NCI-H1694 (cell line): ENCODE results near the gene SUSD1.
"Not testable (repeated sequence)": the region's sequence is repeated elsewhere in the genome, so short reads cannot be mapped to it uniquely, and the experiment has no call there.

ENCODE experiments used
- DNase-seq: peaks from one replicate; lab custom pipeline; 2025; lab: John Stamatoyannopoulos, UW

SUSD1 gene

DNA sequence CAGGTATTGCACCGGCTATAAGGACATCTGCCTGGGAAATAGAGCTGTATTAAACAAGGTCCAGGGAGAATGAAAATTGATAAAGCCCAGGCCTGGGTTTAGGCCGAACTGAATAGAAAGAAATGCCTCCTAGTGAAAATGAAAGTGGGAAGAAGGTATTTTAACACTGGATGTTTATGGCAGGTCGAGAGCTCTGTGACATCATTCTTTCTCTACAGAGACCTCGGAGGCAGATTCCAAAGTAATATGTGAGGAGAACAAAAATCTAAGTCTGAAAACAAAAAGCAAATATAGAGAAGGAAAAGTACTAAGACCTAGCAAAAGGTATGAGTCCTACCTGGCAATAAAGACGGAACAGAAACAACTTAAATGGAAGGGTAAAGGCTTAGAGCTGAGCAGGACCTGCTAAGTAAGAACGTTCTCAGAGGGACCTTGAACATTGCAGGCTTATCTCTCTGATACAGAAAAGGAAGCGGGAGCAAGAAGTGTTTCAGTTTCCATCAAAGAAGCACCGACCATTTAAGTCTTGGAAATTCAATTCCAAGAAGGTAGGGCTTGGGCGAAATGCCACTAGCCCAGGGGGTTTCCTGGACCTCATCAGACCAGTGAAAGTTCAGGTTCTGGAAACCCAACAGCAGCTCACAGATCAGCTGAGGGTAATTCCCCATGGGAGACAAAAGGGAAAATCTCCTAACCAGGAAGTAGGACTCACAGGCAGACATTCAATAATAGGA lies 80.0 kb downstream of the SUSD1 start:
- no peak for DNase-seq

DNA sequence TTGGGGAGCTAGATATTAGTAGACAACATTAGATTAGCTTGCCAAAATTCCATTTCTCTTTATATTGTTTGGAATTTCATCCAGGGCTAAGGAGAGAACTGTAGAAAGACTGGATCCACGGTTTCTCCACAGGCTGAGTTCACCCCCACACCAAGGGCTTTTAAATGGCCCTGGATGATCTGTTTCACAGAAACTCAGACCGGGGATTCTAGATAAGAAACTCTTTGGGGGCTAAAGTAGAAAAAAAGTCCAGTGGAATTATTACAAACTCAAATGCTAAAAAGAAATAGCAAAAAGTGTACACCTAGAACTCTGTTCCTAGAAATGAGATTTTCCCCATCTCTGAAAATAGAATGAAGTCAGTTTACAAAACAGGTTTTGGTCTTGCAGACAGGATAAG lies 80.9 kb downstream of the SUSD1 start:
- no peak for DNase-seq

GRCh38 chr9:112093870-112094216 lies 81.3 kb downstream of the SUSD1 start:
- no peak for DNase-seq

- DNase-seq: no peak
Observed at GRCh38 chr9:112093147-112093869, 81.8 kb downstream of the SUSD1 start.

DNA sequence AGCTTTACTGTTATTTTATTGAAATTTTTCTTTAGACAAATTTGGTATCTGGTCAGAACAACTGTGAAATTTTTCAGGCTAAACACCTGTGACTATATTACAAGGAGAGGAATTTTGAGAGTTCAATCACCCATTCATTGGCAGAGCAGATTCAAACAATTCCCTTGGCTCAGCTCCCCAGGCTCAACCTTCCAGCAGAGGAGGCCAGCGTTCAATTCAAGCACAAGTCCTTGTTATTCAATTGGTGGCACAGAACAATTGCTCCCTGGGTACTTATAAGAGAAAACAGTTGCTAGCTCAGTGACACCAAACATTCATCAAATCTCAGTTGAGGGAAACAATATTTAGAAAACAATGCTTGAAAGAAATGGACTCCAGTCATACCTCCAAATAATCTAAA lies 83.3 kb downstream of the SUSD1 start:
- peak; percentile 33 for DNase-seq

DNA sequence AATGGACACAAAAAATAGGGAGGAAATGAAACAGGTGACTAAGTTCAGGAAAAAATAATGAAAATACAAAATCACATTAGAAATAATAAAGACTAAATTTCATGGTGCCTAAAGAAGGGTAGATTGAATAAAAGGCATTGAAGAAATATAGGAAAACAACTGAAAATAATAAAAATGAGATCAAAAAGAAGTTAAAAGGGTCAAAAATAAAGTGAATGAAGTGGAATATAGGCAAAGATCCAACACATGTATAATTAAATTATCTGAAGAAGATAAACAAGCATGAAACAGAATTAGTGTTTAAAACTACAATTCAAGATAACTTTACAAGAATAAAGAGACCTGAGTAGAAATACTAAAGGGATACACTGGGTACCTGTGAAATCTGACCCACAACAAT lies 87.6 kb downstream of the SUSD1 start:
- DNase-seq: no peak

DNA sequence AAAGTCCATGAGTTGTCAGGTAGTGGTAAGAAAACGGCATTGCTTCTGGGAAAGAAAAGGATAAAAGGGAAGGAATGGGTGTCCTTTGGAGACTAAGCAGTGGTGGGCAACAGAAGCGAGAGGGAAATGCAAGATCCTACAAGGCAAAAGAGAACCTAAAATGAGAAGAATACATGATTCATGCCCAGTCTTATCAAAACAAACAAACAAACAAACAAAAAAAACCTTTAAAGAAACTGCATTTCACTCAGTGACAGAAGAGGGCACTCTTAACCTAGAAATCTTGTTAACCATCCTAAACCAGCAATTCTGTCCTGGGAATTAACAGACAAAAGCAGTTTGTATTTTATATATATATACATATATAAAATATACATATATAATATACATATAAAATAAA lies 88.5 kb downstream of the SUSD1 start:
- no peak for DNase-seq

GRCh38 chr9:112084907-112085306 lies 90.2 kb downstream of the SUSD1 start:
- DNase-seq: no peak

DNA sequence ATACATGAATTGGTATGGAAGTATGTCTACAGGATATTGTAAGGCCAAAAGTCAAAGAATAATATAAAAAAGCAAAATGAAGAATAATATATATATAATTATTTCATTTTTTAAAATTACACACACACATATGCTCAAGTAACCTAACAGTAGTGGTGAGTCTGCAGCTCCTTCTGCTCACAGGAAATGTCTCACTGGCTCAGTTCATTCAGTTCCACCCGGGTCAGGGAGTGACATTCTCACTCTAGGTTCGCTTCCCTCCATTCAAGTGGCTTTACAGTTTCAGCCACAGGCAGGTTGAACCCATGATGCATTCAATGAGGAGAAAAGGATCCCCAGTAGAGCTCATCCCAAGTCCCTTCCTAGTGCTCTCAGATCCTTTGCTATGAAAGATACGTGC lies 90.8 kb downstream of the SUSD1 start:
- DNase-seq: no peak

- DNase-seq: no peak
Observed at GRCh38 chr9:112081918-112082729, 93.0 kb downstream of the SUSD1 start.

DNA sequence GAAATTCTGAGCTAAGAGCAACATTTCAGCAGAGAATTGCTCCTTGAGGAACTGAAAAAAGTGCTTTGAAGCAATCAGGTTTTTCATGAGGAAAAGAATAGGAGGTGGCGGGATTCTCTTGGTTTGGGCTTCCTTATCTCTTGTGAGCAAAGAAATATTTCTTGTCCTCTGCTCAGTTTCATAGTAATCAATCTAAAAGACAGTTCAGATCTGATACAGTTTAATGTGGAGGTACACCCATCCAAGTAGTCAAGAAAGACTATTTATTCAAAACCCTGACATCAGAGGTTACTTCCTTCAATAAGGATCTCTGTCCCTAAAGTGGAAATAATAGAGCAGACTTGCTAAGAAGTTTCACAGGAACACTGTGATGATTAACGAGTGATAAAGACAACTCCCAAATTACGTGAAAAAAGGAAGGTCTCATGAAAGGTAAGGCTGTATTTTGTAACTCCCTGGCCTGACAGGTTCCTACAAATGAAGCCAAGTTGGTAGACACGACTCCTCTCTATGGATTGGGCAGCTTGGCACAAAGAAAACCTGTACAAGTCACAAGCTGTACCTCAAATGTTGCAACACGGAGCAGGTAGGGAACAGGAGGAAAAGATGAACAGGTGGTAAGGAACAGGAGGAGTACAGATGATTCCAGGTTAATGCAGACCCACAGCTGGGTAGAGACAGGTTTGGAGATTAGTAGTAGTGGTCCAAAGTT lies 94.1 kb downstream of the SUSD1 start:
- no peak for DNase-seq

DNA sequence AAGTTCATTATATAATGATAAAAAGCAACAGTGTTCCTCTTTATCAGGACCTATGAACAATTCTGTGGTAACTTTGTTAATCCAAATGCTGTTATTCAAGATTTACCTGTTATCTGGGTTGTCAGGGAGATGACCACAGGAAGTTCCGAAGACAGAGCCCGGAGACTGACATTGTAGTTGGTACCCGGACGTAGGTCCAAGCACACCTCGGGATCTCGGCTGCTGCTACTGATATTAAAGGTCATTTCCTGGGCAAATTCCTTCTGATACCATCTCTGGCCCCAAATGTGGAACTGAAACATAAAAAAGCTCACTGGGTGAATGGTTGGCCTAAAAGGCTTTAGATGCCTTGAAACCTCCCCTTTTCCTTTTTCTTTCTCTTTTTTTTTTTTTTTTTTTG lies 96.7 kb downstream of the SUSD1 start:
- no peak for DNase-seq

- no peak for DNase-seq
Observed at GRCh38 chr9:112076814-112077213, 98.3 kb downstream of the SUSD1 start.

- DNase-seq: no peak
Observed at GRCh38 chr9:112075009-112075378, 100.1 kb downstream of the SUSD1 start.

GRCh38 chr9:112074250-112075008 lies 100.7 kb downstream of the SUSD1 start:
- DNase-seq: peak; percentile 20

GRCh38 chr9:112073639-112074173 lies 101.4 kb downstream of the SUSD1 start:
- not testable (repeated sequence) for DNase-seq

DNA sequence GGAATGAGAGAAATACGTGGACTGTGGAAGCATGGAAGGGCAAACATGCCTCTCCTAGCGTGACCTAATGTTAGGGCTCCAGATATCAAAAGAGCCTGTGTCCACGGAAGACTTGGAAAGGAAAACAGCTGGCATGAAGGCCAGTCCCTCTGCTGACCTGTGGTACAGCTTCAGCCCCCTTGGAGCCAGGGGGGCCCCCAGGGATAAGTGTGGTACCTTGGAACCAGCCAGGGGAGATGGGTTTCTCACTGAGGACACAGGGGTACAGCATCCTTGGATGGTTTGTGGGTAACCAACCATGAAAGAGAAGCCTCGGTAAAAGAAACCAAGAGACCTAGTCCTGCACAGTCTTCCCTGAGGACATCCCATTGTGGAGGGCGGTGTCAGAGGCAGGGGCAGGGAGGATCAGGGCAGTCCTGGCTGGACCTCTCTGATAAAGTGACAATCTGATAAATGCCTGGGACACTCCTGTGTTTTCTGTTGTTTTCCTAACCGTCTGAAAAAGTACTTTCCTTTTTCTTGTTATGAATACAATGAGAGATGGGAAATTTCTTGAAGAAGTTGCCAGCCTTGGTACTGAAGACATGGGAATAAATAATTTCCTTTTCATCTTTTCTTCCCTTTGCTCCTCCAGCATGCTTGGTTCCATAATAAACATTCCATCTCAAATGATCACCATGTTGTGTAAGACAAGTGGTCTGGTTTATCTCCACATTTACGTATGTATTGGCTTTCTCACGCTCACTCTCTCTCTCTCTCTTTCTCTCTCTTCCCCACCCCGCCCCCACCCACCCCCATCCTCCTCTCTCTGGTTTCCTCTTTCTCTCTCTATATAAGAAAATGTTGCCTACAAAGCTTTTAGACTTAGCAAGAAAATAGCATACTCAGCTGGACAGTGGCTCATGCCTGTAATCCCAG lies 102.1 kb downstream of the SUSD1 start:
- no peak for DNase-seq

DNA sequence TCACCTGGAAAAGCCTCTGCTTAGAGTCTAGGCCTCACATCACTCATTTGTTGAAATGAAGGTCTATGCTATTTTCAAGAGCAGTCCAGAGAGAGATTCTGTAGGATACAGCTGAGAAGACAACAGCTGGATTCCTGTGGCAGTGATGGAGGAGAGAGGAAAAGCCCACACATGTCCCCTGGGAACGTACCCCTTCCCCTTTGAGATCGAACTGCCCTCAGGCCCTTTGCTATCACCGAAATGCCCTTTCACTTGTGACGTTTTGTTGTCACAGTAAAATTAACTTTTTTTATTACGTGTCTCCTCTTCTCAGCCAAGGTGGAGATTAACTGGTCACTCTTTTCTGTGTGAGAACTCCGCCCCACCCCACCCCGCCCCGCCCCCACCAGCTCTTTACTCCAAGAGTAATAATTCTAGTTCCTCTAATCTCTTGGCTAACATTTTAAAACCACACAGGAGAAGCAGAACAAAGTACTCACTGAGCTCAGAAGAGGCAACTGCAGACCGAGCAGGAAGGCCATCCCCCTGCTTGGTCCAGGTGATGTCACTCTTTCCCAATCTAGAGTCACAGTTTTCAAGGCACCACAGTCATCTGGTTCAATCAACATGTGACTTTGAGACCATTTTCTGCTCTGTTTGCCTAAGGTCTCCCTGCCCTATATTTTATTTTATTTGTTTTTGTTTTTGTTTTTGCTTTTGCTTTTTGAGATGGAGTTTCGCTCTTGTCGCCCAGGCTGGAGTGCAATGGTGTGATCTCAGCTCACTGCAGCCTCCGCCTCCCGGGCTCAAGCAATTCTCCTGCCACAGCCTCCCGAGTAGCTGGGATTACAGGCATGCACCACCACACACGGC lies 105.6 kb downstream of the SUSD1 start:
- DNase-seq: no peak
